OCI-LY3 (cell line): Measurements from ENCODE around the gene BCR.

ENCODE experiments used
- EZH2phosphoT487 ChIP-seq: fragments of 200-600 bp; shearing (Covaris generic); IDR thresholded peaks from 2 replicates; pipeline ENCODE4 v1.6.1; 2018; ENCODE audit warnings: antibody characterized with exemption, mixed run types, low read depth
- TF ChIP-seq, protein P1 (sequence below): fragments of 200-600, 300-600 bp; sonication (generic); IDR thresholded peaks from 2 replicates; pipeline ENCODE4 v1.5.1; 2014; ENCODE audit warnings: antibody characterized with exemption, low read length, low read depth

DNA sequence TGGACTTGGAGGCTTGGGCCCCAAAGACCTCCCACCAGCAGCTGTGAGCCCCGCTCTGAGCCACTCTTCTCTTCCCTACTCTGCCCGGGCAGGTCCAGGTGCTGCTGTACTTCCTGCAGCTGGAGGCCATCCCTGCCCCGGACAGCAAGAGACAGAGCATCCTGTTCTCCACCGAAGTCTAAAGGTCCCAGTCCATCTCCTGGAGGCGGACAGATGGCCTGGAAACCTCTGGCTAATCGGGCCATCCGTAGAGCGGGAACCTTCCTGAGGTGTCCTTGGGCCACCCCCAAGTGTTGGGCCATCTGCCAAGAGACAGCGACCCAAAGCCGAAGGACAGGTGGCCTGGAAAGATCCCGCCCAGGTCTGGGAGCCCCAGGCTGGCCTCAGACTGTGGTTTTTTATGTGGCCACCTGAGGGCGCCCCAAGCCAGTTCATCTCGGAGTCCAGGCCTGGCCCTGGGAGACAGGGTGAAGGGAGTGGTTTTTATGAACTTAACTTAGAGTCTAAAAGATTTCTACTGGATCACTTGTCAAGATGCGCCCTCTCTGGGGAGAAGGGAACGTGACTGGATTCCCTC, 135.1 kb downstream of the BCR start:
- TF ChIP-seq EZH2phosphoT487, result no peak
- TF ChIP-seq, protein P1, sequence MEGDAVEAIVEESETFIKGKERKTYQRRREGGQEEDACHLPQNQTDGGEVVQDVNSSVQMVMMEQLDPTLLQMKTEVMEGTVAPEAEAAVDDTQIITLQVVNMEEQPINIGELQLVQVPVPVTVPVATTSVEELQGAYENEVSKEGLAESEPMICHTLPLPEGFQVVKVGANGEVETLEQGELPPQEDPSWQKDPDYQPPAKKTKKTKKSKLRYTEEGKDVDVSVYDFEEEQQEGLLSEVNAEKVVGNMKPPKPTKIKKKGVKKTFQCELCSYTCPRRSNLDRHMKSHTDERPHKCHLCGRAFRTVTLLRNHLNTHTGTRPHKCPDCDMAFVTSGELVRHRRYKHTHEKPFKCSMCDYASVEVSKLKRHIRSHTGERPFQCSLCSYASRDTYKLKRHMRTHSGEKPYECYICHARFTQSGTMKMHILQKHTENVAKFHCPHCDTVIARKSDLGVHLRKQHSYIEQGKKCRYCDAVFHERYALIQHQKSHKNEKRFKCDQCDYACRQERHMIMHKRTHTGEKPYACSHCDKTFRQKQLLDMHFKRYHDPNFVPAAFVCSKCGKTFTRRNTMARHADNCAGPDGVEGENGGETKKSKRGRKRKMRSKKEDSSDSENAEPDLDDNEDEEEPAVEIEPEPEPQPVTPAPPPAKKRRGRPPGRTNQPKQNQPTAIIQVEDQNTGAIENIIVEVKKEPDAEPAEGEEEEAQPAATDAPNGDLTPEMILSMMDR, result peak; percentile 63
